Measurements from ENCODE around the gene PLPPR5. TPM values are rescaled to one million over a fixed set of nuclear protein-coding genes. Genes with fewer than 3 reads are reported as not detected.

Gene PLPPR5
- total RNA-seq, 1 experiment from 2014 or later, result not detected

DNA sequence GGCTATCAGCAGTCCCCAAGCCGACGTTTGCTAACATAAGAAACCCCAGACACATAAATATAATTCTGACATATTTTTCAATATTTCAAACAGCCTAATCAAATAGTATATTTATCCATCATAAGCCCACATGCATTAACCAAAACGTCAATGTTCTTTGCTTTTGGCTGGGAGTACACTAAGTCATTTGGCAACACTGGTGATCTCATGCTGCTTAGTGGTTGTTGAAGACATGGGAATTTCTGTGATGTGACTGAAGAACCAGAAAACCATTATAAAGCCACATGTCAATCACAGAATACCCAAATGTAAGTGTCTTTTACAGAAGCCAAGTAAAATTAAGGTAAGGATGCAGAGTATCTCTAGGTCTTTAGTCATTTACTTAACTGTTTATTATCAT, 57.6 kb downstream of the PLPPR5 start:
- H2AFZ ChIP-seq (ENCODE audit: low read depth, low read length, poor library complexity, severe bottlenecking), result no peak overlapping the region
- H3K27me3 ChIP-seq (ENCODE audit: insufficient read depth, low read length), result no peaks in the 10 kb centered on the region
- H3K9me2 ChIP-seq (ENCODE audit: insufficient read depth), result no peaks in the 10 kb centered on the region
- no peak overlapping the region for H3K4me2 ChIP-seq (ENCODE audit: low read length)
- no peaks in the 10 kb centered on the region for H3K36me3 ChIP-seq (ENCODE audit: control insufficient read depth in 1 of 2, insufficient read depth in 2 of 2, low read length in 2 of 2)
- H3K4me3 ChIP-seq (replicated peaks in 1 of 2; ENCODE audit: low read depth in 1 of 2, low read length in 2 of 2), result no peak overlapping the region
- ATAC-seq (no peak), DNase-seq (ENCODE audit: low read depth, low spot score) (no peak)
- no peaks in the 10 kb centered on the region for H4K20me1 ChIP-seq (ENCODE audit: insufficient read depth)
- intact Hi-C loops (cut with micrococcal nuclease), result no loop called here
- H3K4me1 ChIP-seq (ENCODE audit: control insufficient read depth in 1 of 2, insufficient read depth in 2 of 2, low read length in 2 of 2), result no peaks in the 10 kb centered on the region
- no peak overlapping the region for H3K9ac ChIP-seq (ENCODE audit: low read length)
- TF ChIP-seq FOSL1 (IDR thresholded peaks at IDR 0.05; ENCODE audit: low read depth) (no peak), SRF (IDR thresholded peaks at IDR 0.05; ENCODE audit: low read depth) (no peak), JUND (IDR thresholded peaks at IDR 0.05) (no peak)
- H3K79me2 ChIP-seq (ENCODE audit: insufficient read depth, low read length), result no peaks in the 10 kb centered on the region
- ChIA-PET RAD21 (ENCODE audit: low non-redundant PET in 1 of 2, low total read pairs in 2 of 2, uncharacterized antibody in 2 of 2, unreplicated experiment in 2 of 2) (no interaction called here), POLR2A (no interaction called here), CTCF (no interaction called here)
- no TSS peak for BruUV-seq (replicated peaks)
- no peaks in the 10 kb centered on the region for H3K9me3 ChIP-seq (ENCODE audit: control insufficient read depth in 1 of 2, insufficient read depth in 1 of 2, low read depth in 1 of 2, low read length in 2 of 2)
- no peak overlapping the region for H3K27ac ChIP-seq (ENCODE audit: low read depth, low read length)

DNA sequence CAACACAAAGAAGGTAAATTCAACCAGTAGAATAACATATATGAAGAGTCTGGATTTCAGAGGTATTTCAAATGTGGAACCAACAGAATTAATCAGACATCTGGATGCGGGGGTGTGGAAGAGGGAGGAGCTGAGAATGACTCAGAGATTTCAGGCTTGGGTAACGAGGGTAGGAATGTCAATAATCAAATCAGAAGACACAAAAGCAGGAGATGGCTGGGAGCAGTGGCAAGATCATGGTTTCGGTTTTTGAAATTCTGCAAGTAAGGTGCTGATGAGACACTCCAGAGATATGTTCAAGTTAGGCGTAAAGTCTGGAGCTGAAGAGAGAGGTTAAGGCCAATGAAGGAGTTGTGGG, 64.0 kb downstream of the PLPPR5 start:
- no peak for ATAC-seq
- Histone ChIP-seq H3K9me2 (ENCODE audit: insufficient read depth) (no peaks in the 10 kb centered on the region), H2AFZ (ENCODE audit: low read depth, low read length, poor library complexity, severe bottlenecking) (no peak overlapping the region), H3K4me2 (ENCODE audit: low read length) (no peak overlapping the region), H3K36me3 (ENCODE audit: control insufficient read depth in 1 of 2, insufficient read depth in 2 of 2, low read length in 2 of 2) (no peaks in the 10 kb centered on the region), H3K9ac (ENCODE audit: low read length) (no peak overlapping the region), H3K4me1 (ENCODE audit: control insufficient read depth in 1 of 2, insufficient read depth in 2 of 2, low read length in 2 of 2) (no peaks in the 10 kb centered on the region), H3K27ac (ENCODE audit: low read depth, low read length) (no peak overlapping the region), H4K20me1 (ENCODE audit: insufficient read depth) (no peaks in the 10 kb centered on the region), H3K4me3 (replicated peaks in 1 of 2; ENCODE audit: low read depth in 1 of 2, low read length in 2 of 2) (no peak overlapping the region), H3K9me3 (ENCODE audit: control insufficient read depth in 1 of 2, insufficient read depth in 1 of 2, low read depth in 1 of 2, low read length in 2 of 2) (no peaks in the 10 kb centered on the region), H3K27me3 (ENCODE audit: insufficient read depth, low read length) (no peaks in the 10 kb centered on the region), H3K79me2 (ENCODE audit: insufficient read depth, low read length) (no peaks in the 10 kb centered on the region)
- ChIA-PET RAD21 (ENCODE audit: low non-redundant PET in 1 of 2, low total read pairs in 2 of 2, uncharacterized antibody in 2 of 2, unreplicated experiment in 2 of 2) (no interaction called here), POLR2A (no interaction called here), CTCF (no interaction called here)
- no TSS peak for BruUV-seq (replicated peaks)
- intact Hi-C loops (cut with micrococcal nuclease), result no loop called here
- no peak for DNase-seq (ENCODE audit: low read depth, low spot score)
- TF ChIP-seq CBX3 (IDR thresholded peaks at IDR 0.05; ENCODE audit: low read depth), result no peak
- TF ChIP-seq, protein P1, sequence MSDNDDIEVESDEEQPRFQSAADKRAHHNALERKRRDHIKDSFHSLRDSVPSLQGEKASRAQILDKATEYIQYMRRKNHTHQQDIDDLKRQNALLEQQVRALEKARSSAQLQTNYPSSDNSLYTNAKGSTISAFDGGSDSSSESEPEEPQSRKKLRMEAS (IDR thresholded peaks at IDR 0.05), result no peak
- TF ChIP-seq, protein P2, sequence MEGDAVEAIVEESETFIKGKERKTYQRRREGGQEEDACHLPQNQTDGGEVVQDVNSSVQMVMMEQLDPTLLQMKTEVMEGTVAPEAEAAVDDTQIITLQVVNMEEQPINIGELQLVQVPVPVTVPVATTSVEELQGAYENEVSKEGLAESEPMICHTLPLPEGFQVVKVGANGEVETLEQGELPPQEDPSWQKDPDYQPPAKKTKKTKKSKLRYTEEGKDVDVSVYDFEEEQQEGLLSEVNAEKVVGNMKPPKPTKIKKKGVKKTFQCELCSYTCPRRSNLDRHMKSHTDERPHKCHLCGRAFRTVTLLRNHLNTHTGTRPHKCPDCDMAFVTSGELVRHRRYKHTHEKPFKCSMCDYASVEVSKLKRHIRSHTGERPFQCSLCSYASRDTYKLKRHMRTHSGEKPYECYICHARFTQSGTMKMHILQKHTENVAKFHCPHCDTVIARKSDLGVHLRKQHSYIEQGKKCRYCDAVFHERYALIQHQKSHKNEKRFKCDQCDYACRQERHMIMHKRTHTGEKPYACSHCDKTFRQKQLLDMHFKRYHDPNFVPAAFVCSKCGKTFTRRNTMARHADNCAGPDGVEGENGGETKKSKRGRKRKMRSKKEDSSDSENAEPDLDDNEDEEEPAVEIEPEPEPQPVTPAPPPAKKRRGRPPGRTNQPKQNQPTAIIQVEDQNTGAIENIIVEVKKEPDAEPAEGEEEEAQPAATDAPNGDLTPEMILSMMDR (IDR thresholded peaks at IDR 0.05 in 2 of 3, conservative IDR thresholded peaks at IDR 0.05 in 1 of 3; ENCODE audit: borderline replicate concordance in 1 of 3, insufficient read depth in 1 of 3, low read depth in 2 of 3, low read length in 2 of 3), result no peak
- TF ChIP-seq, protein P3, sequence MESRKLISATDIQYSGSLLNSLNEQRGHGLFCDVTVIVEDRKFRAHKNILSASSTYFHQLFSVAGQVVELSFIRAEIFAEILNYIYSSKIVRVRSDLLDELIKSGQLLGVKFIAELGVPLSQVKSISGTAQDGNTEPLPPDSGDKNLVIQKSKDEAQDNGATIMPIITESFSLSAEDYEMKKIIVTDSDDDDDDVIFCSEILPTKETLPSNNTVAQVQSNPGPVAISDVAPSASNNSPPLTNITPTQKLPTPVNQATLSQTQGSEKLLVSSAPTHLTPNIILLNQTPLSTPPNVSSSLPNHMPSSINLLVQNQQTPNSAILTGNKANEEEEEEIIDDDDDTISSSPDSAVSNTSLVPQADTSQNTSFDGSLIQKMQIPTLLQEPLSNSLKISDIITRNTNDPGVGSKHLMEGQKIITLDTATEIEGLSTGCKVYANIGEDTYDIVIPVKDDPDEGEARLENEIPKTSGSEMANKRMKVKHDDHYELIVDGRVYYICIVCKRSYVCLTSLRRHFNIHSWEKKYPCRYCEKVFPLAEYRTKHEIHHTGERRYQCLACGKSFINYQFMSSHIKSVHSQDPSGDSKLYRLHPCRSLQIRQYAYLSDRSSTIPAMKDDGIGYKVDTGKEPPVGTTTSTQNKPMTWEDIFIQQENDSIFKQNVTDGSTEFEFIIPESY (IDR thresholded peaks at IDR 0.05; ENCODE audit: extremely low read depth, insufficient replicate concordance, low read length), result no peak
- TF ChIP-seq POLR2AphosphoS5 (IDR thresholded peaks at IDR 0.05; ENCODE audit: low read depth, low read length), result no peak
- TF ChIP-seq ZFX (IDR thresholded peaks at IDR 0.05), result no peak
- no peak for TF ChIP-seq FOSL1 (IDR thresholded peaks at IDR 0.05; ENCODE audit: low read depth)
- no peak for TF ChIP-seq YY1 (IDR thresholded peaks at IDR 0.05; ENCODE audit: extremely low read depth, insufficient replicate concordance, low read depth, low read length)
- TF ChIP-seq ZNF274 (IDR thresholded peaks at IDR 0.05; ENCODE audit: low read depth, low read length), result no peak
- no peak for TF ChIP-seq ELF1 (IDR thresholded peaks at IDR 0.05; ENCODE audit: borderline replicate concordance, low read depth)
- TF ChIP-seq, protein P4, sequence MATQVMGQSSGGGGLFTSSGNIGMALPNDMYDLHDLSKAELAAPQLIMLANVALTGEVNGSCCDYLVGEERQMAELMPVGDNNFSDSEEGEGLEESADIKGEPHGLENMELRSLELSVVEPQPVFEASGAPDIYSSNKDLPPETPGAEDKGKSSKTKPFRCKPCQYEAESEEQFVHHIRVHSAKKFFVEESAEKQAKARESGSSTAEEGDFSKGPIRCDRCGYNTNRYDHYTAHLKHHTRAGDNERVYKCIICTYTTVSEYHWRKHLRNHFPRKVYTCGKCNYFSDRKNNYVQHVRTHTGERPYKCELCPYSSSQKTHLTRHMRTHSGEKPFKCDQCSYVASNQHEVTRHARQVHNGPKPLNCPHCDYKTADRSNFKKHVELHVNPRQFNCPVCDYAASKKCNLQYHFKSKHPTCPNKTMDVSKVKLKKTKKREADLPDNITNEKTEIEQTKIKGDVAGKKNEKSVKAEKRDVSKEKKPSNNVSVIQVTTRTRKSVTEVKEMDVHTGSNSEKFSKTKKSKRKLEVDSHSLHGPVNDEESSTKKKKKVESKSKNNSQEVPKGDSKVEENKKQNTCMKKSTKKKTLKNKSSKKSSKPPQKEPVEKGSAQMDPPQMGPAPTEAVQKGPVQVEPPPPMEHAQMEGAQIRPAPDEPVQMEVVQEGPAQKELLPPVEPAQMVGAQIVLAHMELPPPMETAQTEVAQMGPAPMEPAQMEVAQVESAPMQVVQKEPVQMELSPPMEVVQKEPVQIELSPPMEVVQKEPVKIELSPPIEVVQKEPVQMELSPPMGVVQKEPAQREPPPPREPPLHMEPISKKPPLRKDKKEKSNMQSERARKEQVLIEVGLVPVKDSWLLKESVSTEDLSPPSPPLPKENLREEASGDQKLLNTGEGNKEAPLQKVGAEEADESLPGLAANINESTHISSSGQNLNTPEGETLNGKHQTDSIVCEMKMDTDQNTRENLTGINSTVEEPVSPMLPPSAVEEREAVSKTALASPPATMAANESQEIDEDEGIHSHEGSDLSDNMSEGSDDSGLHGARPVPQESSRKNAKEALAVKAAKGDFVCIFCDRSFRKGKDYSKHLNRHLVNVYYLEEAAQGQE (IDR thresholded peaks at IDR 0.05; ENCODE audit: low read depth), result no peak
- TF ChIP-seq TCF7L2 (IDR thresholded peaks at IDR 0.05; ENCODE audit: borderline replicate concordance, extremely low read depth, insufficient read depth, insufficient read length), result no peak
